Left renal cortex interstitium (tissue), 4 donors: ENCODE results near the gene B3GLCT. TPM values are rescaled to one million over a fixed set of nuclear protein-coding genes. Genes with fewer than 3 reads are reported as not detected.
"Not testable (repeated sequence)": the region's sequence is repeated elsewhere in the genome, so short reads cannot be mapped to it uniquely, and the experiment has no call there.

ENCODE experiments used
- DNase-seq, 4 donors: peaks; one replicate each; pipeline ENCODE4 v3.0.0-alpha.2; 2013; ENCODE audit warnings: low read depth in 4 of 4, low spot score in 2 of 4, missing footprints in 1 of 4
- polyA plus RNA-seq, 4 donors: library from polyadenylated mRNA; unstranded; fragments of 120-200 nt; gene quantifications; one replicate each; pipeline ENCODE4 v1.2.1, GENCODE V29; 2013; ENCODE audit not compliant: insufficient read length in 4 of 4

B3GLCT gene
- polyA plus RNA-seq, 4 donors = 17.2 to 25.0 (median 19.5) TPM

DNA sequence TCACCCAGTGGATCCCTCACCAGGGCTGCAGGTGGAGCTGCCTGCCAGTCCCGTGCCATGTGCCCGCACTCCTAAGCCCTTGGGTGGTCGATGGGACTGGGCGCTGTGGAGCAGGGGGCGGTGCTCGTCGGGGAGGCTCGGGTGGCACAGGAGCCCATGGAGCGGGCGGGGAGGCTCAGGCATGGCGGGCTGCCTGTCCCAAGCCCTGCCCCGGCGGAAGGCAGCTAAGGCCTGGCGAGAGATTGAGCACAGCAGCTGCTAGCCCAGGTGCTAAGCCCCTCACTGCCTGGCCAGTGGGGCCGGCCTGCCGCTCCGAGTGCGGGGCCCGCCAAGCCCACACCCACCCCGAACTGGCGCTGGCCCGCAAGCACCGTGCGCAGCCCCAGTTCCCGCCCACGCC is 16.8 kb upstream of the B3GLCT start:
- DNase-seq = no peak

DNA sequence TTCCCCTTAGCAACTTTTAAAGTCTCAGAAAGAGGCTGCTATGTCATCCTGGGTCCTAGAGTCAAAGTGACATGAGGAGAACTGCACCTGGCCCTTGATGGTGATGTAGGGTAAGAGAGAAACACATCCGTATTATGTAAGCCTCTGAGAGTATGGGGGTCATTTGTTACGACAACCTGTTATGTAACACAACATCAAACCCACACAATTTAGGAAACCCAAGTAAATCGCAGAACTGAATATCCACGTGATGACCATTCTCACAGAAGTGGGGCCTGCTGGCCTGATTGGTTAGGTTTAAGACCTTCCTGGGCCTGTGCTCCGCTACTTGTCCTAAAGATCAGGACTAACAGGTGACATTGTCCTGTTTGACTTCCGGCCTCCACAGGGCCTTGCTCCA is 15.3 kb upstream of the B3GLCT start:
- DNase-seq = no peak

DNA sequence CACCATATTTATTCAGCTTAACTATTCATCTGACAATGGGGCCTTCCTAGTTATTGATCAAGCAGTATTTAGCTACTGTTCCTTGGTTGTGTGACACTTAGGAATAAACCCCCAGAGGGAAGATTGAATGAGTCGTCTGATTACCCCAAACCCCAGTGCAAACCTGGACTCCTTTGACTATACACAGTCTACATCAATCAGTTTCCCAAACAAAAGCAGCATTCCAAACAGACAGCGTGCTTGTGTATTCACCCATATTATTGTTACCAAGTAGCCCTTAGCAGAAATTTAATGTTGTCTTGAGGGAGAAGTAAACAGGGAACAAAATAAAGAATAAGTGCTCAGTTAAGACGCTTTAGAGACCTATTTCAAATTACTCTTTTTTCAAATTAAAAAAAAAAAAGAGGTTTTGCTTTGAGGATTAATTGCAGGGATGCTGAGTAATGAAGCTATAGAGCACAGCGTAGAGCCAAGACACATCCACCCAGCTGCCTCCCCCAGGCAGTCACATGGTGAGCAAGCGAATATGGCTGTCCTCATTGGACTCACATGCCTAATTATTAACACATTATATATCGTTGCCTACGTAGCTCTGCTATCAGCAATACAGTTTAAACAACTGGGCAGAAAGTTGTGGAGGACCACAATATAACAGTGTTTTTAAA is 14.7 kb upstream of the B3GLCT start:
- no peak for DNase-seq

DNA sequence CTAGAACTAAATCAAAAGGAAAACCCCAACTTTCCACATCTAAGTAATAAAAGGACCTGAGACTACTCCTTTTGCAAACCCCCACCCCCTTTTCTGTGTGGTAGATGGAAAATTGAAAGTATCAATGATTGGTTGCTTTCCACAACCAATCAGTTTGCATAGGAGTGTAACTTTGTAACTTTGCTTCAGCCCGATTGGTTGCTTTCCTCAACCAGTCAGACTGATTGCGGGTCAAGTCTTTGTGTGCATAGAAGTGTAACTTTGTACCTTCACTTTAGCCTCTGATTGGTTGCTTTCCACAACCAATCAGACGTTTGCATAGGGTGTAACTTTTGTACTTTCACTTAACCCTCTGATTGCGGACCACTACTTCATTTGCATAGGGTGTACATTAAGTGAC is 8.0 kb upstream of the B3GLCT start:
- no peak for DNase-seq

DNA sequence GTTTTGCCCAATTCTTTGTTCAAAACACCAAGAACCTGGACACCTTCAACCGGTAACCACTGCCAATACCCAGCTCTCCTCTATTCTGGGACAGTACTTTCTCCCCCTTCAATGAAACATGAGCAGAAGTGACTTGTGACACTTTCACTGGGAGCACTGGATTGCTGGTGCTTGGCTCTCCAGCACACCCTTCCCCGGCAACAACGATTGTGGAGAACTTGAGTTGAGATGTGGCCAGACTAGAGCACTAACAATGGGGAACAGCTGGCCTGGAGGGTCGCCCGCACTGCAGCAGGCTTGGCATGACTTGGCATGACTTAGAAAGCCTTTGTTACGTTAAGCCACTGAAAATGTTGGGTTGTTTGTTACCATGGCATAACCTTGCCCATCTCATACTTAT is 7.5 kb upstream of the B3GLCT start:
- no peak for DNase-seq

DNA sequence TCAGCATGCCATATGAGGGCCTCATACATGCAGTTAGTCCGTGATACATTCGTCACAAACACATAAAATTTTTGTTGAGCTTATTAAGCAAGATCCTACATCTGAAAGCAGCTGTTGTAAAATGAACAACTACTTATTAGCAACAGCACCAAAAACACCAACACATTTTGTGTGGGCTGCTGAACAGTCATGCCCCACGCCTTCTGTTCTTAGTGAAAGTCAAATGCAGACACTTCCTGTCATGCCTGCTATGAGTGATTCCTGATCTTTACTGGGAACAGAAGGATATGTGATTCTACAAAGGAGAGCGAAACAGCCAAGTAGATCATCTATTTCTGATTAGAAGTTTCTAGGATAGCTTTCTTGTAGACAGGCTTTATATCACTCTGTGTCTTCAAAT is 4.2 kb upstream of the B3GLCT start:
- no peak for DNase-seq

DNA sequence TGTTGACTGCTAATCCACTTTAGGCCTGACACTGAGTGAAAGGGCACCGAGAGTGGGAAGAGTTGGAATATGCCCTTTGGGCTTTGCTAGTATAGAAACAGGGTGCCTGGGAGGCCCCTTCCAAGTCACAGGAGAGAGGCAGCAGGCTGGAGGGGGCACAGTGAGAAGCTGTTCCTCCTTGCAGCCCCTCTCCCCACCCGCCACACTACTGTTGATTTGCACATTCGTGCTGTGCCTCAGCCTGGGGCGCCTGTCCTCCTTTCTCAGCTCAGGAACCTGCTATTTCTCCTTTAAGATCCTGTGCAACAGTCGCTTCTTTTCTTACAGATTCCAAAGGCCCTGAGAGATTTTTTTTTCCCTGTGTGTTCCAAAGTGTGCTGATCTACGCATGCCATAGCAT is 2.8 kb upstream of the B3GLCT start:
- DNase-seq = no peak

DNA sequence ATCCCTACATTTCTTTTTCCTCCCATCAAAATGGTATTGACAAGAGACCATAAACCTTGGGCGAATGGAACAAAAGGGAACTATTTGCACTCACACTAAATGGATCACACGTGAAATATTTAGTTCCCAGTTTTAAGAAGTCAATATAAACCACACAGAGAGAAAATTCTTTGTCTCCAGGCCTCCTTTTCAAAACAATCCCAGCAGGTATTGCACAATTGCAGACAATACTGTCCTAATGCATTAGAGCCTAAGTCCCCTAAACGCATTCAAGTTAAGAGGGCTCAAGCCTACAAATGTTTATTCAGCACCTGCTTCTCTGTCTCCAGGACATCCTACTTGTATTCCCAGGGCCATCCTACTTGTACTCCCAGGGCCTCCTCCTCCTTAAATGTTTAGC is 1.3 kb upstream of the B3GLCT start:
- DNase-seq = no peak

DNA sequence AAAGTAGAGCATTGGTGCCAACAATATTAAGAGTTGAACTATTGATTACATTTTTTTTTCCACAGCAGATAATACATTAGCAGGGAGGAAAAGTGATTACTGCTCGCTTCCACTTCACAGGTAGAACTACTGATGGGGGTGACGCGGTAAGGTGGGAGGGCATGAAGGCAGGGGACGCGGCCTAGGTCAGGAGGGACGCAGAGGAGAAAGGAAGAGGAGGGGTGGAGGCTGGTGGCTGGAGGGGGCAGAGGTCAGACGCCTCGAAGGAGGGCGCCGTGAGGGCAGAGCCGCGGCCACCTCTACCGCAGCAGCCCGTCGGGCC is 287 bp upstream of the B3GLCT start:
- DNase-seq = no peak

DNA sequence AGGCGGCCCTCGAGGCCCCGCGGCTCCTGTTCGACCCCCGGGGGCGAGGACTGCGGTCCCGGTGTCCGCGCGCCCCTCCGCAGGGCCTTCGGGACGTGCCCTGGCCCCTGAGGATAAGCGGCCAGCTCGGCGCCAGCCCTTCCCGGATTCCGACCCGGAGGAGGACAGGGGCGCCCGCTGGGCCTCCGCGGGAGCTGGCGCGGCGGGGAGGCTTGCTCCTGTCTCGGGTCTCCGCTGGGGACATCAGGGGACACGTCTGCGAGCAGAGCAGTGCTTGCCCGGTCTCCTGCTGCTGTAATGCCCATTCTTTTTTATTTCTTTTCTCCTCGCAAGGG is 829 bp downstream of the B3GLCT start:
- no peak for DNase-seq

DNA sequence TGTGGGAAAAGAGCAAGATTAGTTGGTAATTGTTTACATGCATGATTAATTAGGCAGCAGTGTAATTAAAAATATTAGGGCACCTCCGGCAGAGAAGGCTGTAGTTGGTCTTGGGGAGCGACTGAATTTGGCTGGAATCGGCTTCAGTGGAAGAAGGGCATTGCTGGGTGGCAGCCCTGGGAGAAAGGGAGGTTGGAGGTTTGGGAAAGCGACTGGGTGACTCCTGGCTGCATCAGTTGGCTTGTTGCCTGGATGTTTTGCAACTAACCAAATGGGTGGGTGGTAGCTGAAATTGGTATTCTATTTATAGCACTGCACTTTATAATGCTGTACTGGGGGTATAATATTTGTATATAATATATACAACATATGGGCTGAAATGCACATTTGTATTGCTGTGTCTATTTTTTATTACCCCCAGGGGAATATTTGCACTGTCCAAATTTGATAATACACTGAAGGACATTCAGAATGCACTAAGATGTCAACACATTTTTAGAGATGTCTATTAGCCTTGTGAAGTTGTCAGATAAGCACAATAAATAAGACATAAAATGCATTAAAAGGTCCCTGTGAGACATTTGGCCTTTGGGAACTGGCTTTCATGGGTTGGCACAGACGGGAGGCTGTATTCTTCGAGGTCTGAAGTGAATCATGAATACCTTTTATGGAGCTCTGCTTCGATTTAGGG is 1.7 kb downstream of the B3GLCT start:
- DNase-seq = no peak

DNA sequence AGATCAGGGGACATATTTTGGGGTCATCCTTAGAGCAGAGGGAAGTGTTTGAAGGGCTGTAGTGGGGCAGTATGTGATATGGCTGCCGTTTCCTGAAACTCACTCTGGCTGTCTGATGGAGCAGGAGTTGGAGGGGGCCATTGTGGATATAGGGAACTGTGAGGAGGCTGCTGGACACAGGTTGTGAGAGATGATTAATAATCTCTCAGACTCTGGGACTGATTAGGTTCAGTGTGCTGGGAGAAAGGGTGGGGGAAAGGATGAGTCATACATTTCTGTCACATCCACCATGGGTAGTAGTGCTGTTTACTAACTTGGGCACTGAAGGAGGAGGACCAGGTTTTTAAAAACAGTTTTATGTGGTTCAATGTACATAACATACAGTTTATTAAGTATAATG is 4.8 kb downstream of the B3GLCT start:
- DNase-seq = no peak

DNA sequence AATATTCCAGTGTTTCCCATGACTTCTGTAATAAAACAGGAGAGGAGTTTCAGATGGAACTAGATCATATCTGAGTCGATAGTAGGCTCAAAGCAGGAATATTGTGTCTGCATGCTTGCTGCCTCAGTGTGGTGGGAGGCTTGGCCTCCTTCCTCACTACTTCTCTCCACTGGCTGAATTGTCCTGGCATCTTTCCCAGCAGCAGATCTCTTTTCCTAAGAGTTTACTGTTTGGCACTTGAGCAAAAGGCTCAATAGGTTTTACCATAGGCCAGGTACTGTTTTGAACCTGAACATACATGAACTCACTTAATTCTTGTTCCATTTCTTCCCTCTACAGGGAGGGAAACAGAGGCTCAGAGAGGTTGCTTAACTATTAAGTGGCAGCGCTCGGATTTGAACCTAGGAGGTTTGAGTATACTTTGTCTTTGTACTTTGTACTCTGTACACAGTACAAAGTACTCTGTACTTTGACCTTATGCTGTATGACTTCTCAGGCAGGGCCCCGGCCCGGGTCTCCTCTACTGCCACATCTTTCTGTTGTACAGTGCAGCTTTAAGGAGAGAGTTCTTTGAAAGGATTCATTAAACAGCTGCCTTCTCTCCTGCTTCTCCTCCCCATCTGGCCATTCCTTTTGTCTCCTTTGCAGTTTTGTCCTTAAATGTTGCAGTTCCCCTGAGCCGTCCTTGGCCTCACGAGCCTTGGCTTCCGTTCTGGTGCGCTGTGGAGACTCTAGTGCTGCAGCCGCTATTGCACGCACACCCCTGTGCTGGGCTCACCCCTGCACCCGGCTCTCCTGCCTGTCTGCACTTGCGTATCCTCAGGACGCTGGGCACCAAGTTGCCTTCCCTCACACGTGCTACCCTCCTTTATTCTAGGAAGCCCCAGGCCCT is 8.1 kb downstream of the B3GLCT start:
- no peak for DNase-seq

DNA sequence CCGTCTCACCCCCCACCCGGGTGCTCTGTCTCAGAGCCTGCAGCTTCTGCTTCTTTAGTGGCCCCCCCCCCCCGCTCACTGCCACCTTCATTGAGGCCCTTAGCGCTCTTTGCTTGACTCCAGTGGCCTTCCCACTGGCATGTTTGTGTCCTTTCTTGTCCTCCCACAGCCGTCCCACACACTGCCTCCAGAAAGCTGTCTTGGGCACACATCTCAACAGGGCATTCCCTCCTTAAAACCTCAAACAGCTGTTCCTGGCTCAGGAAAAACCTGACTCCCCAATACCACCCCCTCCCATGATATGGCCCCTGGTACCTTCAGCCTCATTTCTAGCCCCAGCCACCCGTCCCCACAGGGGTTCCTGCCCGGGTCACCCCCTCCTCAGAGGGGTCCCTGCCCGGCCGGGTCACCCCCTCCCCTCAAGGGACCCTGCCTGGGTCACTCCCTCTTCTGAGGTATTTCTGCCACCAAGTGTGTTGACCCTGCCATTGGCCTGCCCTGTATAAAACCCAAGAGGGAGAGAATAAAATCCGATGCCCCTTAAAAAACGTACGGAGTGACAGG is 8.9 kb downstream of the B3GLCT start:
- DNase-seq = no peak

DNA sequence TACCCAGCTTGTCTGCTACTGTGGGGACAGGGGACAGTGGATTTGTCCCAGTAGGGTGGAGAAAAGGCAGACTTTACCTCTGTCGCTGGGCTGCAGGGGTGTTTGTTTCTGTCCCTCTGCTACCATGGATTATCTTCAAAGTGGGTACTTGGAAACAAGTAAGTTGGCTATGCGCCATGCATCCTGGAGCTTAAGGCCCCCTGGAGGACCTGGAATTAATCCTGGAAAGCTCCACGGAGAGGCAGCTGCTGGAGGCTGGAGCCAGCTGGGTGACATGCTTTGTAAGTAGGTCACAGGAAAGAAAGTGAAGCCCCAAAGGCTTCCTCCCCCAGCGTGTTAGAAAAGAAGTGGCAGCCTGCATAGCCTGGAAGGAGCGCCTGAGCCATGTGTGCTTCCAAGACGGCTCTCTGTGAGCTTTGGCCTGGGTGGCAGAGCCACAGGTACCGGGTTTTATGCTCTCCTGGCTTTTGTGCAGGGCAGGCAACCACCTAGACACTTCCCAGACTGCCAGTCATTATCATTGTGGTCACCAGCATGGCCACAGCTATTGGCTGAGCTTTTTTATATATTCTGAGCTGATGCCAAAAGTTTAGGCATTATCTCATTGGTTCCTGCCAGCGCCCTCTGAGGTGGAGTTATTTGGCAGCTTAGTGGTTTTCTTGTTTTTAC is 9.5 kb downstream of the B3GLCT start:
- DNase-seq = no peak

DNA sequence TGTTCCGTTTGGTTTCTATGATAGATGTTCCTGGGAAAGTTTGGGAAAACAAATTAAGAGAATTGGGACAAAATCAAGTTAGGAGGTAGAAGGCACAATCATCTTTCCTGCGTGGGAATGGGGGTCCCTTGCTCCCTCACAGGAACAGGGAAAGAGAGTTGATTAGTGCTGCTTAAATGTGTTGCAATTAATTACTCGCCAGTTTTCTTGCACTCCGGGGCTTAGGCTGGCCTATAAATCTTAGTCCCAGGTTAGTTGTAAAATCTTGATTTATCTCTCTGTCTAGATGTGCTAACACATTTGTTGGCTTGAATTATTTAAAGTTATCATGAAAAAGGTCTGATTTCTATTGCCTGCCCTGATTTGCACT is 10.1 kb downstream of the B3GLCT start:
- no peak for DNase-seq

DNA sequence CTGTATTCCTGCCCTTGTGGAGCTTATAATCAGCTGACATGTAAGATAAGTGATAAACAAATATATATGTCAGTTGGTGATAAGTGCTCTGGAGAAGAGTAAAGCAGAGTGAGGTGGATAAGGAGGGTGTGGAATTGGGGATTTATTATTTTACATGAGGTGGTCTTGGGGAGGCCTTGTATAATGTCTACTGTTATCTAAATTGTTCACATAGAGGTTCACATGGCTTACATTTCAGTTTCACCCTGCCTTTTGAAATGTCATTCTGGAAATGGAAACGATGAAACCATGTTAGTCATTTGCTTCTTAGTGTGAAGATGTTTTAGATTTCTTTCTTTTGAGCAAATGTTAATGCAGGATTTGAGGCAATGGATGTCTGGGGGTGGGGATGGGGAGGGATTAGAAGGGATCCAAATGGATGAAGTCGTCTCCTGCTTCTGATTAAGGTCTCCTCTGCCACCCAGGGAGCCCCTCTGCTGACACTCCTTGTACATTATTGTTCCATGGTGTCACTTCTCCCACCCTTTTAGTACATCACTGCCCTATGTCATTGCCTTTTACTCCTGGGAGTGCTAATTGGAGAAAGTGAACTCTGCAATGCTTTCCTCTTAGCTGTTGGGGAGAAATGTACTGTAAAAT is 14.0 kb downstream of the B3GLCT start:
- no peak for DNase-seq

DNA sequence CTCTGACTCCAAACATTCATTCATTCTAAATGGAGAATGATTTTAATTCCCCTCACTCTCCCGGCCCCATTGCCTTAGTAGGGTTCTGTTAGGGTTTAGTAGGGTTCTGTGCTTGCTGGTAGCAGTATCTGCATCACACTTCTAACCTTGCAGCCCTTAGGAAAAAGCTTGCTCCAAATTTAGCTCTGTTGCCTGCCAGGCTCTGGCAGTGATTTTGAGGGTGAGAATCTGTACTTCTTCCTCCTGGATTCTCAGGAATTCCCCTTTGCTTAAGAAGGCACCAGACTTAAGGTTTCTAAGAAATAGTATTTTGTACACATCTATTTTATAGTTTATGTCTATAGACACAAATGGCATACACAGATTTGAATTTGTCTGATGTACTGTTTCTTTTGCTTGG is 14.7 kb downstream of the B3GLCT start:
- no peak for DNase-seq

DNA sequence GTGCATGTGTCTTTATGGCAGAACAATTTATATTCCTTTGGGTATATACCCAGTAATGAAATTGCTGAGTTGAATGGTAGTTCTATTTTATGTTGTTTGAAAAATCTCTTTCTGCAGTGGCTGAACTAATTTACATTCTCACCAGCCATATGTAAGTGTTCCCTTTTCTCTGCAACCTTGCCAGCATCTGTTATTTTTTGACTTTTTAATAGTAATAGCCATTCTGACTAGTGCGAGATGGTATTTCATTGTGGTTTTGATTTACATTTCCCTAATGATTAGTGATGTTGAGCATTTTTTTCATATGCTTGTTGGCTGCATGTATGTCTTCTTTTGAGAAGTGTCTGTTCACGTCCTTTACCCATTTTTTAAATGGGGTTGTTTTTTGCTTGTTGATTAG is 17.1 kb downstream of the B3GLCT start:
- not testable (repeated sequence) for DNase-seq

DNA sequence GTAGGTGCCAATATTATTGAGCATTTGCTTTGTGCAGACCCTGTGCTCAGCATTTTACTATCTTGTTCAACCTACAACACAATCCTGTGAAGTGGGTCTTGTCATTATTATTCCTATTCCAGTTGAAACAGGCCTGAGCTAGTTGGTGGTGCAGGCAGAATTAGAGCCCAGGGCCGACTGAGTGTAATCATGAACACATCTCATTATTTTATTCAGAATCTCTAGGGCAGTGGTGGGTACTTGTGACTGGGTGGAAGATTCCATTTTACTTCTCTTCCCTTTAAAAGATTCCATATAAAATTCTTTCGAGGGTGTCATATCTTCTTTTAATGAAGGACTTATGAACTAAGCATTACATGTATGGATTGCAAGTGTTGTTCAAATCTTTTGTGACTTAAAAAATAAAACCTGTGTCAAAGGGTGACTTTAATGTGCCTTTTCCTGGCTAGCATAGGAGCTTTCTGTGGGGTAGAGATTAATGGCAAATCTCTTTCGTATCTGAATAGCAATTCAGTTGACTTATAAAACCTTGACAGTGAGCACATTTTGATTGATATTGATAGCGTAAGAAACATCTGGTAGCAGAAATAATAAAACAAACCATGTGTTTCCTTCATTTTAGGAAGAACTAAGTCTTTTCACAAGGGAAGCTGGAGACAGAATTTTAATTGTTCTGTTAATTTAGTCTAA is 20.3 kb downstream of the B3GLCT start:
- no peak for DNase-seq
